ENCODE results near the gene SORBS1. TPM values are rescaled to one million over a fixed set of nuclear protein-coding genes. Genes with fewer than 3 reads are reported as not detected.

The SORBS1 gene
- total and polyA plus RNA-seq, 5 experiments from 2014 or later = 0.25 to 1.7 (median 0.49) TPM

DNA sequence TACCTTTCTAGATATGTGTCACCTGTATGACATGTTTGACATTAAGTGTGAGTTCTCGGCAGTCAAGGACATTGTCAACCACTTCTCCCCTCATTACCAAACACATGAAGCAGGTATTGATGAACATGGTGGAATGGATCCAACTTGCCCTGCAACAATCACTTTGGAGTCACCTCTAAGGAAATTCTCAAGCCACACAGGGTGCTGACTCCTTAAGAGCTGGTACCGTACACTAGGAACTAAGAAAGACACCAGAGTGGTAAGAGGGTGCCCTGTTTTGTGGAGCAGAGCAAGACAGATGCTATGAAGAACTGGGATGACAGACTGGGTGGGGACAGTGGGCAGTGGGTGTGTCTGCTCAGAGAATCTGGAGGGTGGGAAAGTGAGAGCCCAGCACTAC, 17.4 kb upstream of the SORBS1 start:
- Mint-ChIP-seq H3K9me3 (no peaks in the 10 kb centered on the region), H3K27me3 (peaks cover 18 to 67% (median 28%) of the 10 kb centered on the region in 5 donors), H3K36me3 (no peaks in the 10 kb centered on the region), H3K4me1 (no peaks in the 10 kb centered on the region), H3K4me3 (no peak overlapping the region), H3K27ac (no peak overlapping the region)
- DNase-seq (no peak), ATAC-seq (no peak)
- POLR2A ChIA-PET = interaction anchor here (0.7 kb wide), 1 partner anchor 10 kb away, joined by 3 read pairs; no protein-coding TSS in a partner anchor

DNA sequence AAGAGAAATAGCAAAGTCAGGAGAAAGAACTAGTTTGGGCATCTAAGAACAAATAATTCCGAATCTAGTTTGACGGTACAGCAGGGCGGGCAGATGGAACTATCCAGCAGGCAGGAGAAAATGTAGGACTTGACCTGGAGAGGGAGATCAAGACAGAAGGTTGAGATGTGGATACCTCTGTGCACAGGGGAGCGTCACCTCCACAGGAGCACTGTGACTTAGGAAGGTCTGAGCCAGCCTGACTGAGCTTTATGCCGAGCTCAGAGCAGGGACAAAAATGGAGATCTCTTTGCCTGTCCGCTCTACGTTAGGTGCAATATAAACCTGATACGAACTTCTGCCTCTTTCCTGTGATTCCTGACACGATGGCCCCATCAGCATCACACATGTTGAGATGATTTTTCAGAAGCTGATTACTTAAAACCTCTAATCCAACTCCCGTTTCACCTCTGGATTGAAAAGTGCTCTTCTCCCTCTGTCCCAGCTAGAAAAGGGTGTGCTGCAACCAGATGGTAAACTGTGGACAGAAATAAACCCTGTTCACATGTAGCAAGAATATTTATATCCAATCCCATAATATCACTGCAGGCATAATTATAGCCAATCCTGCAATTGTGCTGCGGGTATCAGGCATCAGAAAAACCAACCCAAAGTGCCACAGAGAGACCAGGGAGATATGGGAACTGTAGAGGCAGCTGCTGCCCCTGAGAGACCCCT, 13.6 kb upstream of the SORBS1 start:
- no peak for DNase-seq
- Mint-ChIP-seq H3K9me3 (no peaks in the 10 kb centered on the region), H3K27ac (no peak overlapping the region), H3K27me3 (peaks cover 17 to 41% (median 23%) of the 10 kb centered on the region in 5 donors), H3K4me3 (no peak overlapping the region), H3K36me3 (no peaks in the 10 kb centered on the region), H3K4me1 (no peaks in the 10 kb centered on the region)
- POLR2A ChIA-PET = no interaction called here
- no peak for ATAC-seq

DNA sequence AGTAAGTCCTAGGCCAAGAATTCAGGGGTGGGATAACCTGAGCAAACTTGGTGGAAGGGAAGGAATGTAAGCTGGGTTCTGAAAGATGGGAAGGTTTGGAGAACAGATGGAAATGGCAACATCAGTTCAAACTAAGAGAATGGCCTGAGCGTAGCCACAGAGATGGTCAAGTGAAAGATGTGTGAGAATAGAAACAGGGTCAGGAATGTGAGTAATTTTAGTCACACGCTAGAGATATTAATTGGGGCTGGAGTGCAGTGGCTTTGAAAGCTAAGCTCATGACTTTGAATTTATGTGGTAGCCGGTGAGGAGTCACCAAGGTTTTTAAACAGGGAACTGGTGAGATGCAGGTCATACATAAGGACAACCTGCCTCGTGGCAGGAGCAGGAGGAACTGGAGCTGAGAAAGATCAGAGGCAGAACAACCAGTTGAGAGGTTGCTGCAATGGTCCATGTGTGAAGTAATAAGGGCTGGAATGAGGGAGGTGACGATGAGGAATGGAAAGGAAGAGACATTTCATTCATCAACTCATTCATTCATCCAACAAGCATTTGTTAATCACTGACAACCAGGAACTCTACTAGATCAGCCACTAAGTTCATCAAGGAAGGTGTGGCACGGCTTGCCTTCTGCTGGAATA, 12.9 kb upstream of the SORBS1 start:
- no peaks in the 10 kb centered on the region for H3K9me3 Mint-ChIP-seq
- POLR2A ChIA-PET = no interaction called here
- H3K27ac Mint-ChIP-seq = no peak overlapping the region

DNA sequence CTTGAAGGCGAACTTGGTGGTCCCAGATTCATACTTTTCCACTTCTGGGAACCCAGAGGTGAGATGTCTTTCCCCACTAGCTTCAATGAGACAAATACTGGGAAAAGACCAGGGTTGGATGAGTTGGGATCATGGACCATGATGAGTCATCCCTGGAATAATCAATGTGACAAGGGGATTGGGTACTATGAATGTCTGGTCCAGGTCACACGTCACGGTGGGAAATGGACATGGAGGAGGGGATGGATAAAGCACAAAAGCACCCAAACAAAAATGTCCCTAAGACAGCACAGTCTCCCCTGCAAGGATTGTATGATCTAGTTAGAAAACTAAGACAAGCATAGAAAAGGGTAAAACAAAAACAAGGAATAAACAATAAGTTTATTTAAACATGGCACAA, 12.4 kb upstream of the SORBS1 start:
- H3K36me3 Mint-ChIP-seq = no peaks in the 10 kb centered on the region

More for the DNA sequence above, 12.9 kb upstream of the SORBS1 start:
- H3K36me3 Mint-ChIP-seq = no peaks in the 10 kb centered on the region
- no peak overlapping the region for H3K4me3 Mint-ChIP-seq
- ATAC-seq (no peak), DNase-seq (no peak)
- no peaks in the 10 kb centered on the region for H3K4me1 Mint-ChIP-seq
- peaks cover 17 to 35% (median 19%) of the 10 kb centered on the region in 5 donors for H3K27me3 Mint-ChIP-seq

DNA sequence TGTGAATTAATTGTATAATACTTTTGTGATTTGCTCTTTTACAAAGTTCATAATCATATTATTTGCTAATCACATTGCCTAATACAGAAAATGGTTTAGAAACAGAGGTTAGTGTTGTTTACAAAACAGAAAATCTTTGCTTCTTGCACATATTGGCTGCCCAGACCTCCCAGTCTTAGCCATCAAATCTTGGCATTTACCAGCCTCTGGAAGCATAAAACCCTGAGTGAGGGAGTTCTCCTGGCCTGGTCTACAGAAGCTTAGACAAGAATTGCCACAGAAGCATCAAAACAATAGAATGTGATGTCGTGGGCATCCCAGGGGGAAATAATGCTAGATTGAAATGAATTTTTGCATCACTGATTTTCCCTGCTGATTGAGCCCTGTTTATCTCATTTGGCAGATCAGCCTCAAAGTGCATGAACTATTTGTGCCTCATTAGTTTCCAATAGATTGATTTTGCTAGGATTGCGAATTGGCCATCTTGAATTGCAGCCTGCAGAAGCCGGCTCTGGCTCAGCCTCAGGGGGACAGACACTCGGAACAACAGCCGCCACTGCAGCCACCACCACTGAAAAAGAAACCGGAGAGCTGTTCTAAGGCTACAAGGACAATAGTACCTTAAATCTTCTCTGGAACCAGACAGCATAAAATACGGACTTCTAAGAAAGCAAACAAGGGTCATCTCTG, 11.1 kb upstream of the SORBS1 start:
- H3K9me3 Mint-ChIP-seq = no peaks in the 10 kb centered on the region
- H3K4me1 Mint-ChIP-seq = no peaks in the 10 kb centered on the region
- H3K36me3 Mint-ChIP-seq = no peaks in the 10 kb centered on the region
- peaks cover 12 to 22% (median 14%) of the 10 kb centered on the region in 5 donors for H3K27me3 Mint-ChIP-seq
- H3K27ac Mint-ChIP-seq = no peak overlapping the region
- no peak for ATAC-seq
- no peak for DNase-seq
- POLR2A ChIA-PET = no interaction called here
- no peak overlapping the region for H3K4me3 Mint-ChIP-seq

More for the DNA sequence above, 12.4 kb upstream of the SORBS1 start:
- Mint-ChIP-seq H3K27me3 (peaks cover 13 to 29% (median 15%) of the 10 kb centered on the region in 5 donors), H3K27ac (no peak overlapping the region), H3K4me3 (no peak overlapping the region), H3K9me3 (no peaks in the 10 kb centered on the region), H3K4me1 (no peaks in the 10 kb centered on the region)
- no peak for DNase-seq
- POLR2A ChIA-PET = no interaction called here
- ATAC-seq = no peak

DNA sequence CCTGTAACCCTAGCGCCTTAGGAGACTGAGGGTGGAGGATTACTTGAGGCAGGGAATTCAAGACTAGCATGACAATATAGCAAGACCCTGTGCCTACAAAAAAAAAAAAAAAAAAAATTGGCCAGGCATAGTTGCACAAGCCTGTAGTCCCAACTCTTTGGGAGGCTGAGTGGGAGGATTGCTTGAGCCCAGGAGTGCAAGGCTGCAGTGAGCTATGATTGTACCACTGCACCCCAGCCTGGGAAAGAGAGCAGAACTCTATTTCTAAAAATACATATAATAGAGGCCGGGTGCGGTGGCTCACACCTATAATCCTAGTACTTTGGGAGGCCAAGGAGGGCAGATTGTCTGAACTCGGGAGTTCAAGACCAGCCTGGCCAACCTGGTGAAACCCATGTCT, 10.2 kb upstream of the SORBS1 start:
- Mint-ChIP-seq H3K36me3 (no peaks in the 10 kb centered on the region), H3K4me3 (no peak overlapping the region), H3K27me3 (peaks cover 12 to 22% (median 14%) of the 10 kb centered on the region in 5 donors), H3K27ac (no peak overlapping the region), H3K9me3 (no peaks in the 10 kb centered on the region), H3K4me1 (no peaks in the 10 kb centered on the region)
- ATAC-seq (no peak), DNase-seq (no peak)
- POLR2A ChIA-PET = no interaction called here

DNA sequence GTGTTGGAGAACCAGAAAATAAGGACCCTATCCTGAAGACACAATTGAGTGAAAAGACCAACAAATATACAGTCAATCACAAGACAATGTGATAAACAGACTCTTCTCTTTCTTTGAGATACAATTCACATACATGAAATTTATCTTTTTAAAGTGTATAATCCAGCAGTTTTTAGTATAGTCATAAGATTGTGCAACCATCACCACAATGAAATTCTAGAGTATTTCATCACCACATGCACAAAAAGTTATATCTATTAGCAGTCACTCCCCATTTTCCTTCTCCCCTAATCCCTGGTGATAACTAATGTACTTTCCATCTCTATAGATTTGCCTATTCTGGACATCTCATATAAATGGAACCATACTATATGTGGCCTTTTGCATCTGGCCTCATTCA, 8.2 kb upstream of the SORBS1 start:
- no peaks in the 10 kb centered on the region for H3K36me3 Mint-ChIP-seq
- DNase-seq (no peak), ATAC-seq (no peak)
- H3K27me3 Mint-ChIP-seq = peaks cover 11 to 18% (median 13%) of the 10 kb centered on the region in 5 donors
- no peak overlapping the region for H3K27ac Mint-ChIP-seq
- H3K9me3 Mint-ChIP-seq = no peaks in the 10 kb centered on the region
- no peak overlapping the region for H3K4me3 Mint-ChIP-seq
- POLR2A ChIA-PET = no interaction called here
- H3K4me1 Mint-ChIP-seq = no peaks in the 10 kb centered on the region

DNA sequence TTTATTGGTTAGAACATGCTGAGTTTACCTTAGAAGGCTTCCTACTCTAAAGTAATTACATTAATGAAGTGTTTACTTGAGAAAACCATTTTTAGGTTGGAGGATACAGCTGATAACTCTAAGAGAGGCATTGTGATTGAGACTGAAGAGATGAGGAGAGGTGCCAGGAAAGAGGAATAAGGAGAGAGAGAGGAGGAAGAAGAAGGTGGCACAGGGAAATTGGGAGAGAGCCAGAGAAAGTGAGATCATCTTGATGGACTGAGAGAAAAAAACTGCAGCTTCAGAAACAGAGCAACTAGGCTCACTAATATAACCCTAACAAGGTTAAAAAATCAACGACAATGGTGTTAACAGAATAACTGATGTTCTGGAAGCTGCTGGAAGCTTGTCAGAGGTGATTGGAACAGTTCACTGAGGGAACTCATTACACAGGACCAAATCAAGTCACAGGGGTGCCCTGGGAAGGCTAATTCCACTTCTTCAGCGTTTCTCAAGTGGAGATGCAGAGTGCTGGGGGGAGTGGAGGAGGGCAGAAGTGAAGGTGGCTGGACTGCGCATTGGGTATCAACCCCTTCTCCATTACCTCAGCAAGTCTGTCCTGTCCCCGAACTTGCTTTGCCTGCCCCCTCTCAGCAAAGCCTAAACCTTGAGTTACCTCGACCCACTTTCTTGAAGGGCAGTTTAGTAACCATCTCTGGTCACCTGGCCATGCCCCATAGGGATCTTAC, 6.9 kb upstream of the SORBS1 start:
- DNase-seq (no peak), ATAC-seq (no peak)
- H3K4me3 Mint-ChIP-seq = no peak overlapping the region
- no peak overlapping the region for H3K27ac Mint-ChIP-seq
- H3K36me3 Mint-ChIP-seq = no peaks in the 10 kb centered on the region
- peaks cover 0 to 9% (median 5%) of the 10 kb centered on the region in 5 donors for H3K27me3 Mint-ChIP-seq
- no peaks in the 10 kb centered on the region for H3K9me3 Mint-ChIP-seq
- no peaks in the 10 kb centered on the region for H3K4me1 Mint-ChIP-seq
- POLR2A ChIA-PET = no interaction called here

DNA sequence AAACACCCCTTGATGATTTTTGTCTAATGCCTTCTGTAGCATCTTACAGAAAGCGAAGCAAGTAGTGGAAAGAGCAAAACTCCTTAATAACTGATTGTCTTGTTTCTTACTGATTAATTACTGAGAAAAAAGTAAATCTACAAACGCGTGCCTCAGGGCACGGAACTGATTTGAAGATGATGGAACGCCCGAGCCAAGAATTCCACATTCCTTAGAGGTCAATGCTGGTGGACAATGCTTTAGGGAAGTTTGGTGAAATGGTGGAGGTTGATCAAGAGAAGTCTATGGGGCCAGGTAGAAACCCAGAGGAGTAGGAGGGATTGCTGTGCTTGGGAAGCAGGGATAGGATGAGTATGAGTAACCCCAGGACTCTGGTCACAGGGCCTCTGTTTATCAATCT, 5.0 kb upstream of the SORBS1 start:
- POLR2A ChIA-PET = no interaction called here
- Mint-ChIP-seq H3K4me1 (peaks cover 0 to 9% (median 4%) of the 10 kb centered on the region in 4 donors), H3K4me3 (no peak overlapping the region), H3K27me3 (peaks cover 0 to 4% (median 1%) of the 10 kb centered on the region in 5 donors), H3K36me3 (no peaks in the 10 kb centered on the region), H3K27ac (no peak overlapping the region), H3K9me3 (no peaks in the 10 kb centered on the region)
- no peak for ATAC-seq
- no peak for DNase-seq

DNA sequence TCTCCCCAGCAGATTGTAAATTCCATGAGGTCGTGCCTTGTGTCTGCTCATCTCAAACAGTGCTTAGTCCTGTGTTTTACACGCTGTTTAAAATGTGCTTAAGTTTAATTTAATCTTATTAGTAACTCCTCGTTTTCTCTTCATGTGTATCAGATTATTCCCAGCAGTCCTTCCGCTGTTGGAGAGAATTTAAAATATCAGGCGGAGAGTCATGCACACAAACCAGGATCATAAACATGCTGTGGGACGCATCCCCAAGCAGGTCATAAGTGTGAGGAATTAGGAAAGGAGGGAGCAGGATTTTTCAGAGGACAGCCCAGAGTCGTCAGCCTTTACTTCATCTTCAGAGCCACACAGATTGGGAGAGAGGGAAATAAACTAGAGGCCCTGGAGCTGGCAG, 4.2 kb upstream of the SORBS1 start:
- Mint-ChIP-seq H3K4me1 (peaks cover 7 to 13% (median 8%) of the 10 kb centered on the region in 4 donors), H3K36me3 (no peaks in the 10 kb centered on the region), H3K27ac (no peak overlapping the region), H3K4me3 (no peak overlapping the region), H3K9me3 (no peaks in the 10 kb centered on the region), H3K27me3 (peaks cover 0 to 4% (median 3%) of the 10 kb centered on the region in 5 donors)
- DNase-seq (no peak), ATAC-seq (no peak)
- POLR2A ChIA-PET = no interaction called here

DNA sequence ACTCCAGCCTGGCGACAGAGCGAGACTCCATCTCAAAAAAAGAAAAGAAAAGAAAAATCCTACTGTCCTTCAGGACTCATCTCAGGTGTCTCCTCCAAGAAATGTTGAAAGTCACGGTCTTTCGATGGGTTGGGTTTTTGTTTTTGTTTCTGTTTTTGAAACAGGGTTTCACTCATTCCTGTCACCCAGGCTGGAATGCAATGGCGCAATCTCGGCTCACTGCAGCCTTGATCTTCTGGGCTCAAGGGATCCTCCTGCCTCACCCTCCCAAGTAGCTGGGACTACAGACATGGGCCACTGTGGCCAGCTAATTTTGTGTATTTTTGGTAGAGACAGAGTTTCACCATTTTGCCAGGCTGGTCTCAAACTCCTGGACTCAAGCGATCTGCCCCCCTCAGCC, 3.1 kb upstream of the SORBS1 start:
- H3K36me3 Mint-ChIP-seq = no peaks in the 10 kb centered on the region
- H3K27me3 Mint-ChIP-seq = peaks cover 0 to 5% (median 3%) of the 10 kb centered on the region in 5 donors
- DNase-seq = no peak
- H3K4me1 Mint-ChIP-seq = peaks cover 11 to 18% (median 13%) of the 10 kb centered on the region in 4 donors
- no peaks in the 10 kb centered on the region for H3K9me3 Mint-ChIP-seq
- peak overlapping the region in 2 of 10 donors; percentile 7 to 60 for H3K27ac Mint-ChIP-seq
- ATAC-seq = no peak
- no peak overlapping the region for H3K4me3 Mint-ChIP-seq
- POLR2A ChIA-PET = no interaction called here

DNA sequence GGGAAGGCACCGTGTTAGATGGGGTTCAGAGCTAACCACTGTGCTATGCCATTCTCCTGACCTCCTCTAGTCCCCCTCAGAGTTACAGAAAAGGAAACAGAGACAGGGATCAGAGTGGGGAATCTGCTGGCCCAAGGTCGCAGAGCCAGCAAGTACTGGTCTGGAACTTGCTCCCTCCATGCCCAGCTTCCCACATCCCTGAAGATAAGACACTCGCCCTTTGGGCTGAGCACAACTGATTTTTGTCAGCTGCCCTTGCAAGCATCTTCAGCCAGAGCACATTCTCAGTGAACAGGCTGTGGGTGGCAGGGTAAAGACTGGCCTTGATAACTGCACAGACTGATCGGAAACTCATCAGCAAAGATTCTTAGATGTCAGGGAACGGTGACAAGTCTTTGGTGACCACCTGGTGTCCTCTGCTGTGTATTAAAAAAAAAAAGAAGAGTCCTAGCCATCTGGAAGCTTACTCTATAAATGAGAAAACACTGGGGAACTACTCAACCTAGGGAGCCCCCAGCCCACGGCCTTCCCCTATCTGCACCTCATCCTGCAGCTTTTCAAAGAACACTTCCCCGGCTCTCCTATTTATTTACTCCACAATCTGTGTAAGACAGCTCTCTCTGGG, 1.3 kb upstream of the SORBS1 start:
- Mint-ChIP-seq H3K27me3 (peaks cover 0 to 10% (median 4%) of the 10 kb centered on the region in 5 donors), H3K9me3 (no peaks in the 10 kb centered on the region), H3K4me1 (peaks cover 11 to 18% (median 13%) of the 10 kb centered on the region in 4 donors), H3K36me3 (no peaks in the 10 kb centered on the region), H3K4me3 (peak overlapping the region in 9 of 10 donors; percentile 85 to 99 (median 90)), H3K27ac (peak overlapping the region in 6 of 10 donors; percentile 29 to 91 (median 50))
- POLR2A ChIA-PET = no interaction called here
- ATAC-seq (no peak), DNase-seq (no peak)
